Heart left ventricle (tissue), 16 donors: Measurements from ENCODE around the gene PADI1. TPM values are rescaled to one million over a fixed set of nuclear protein-coding genes. Genes with fewer than 3 reads are reported as not detected.

Experiments
- ATAC-seq, 4 donors: fragments of 200-7000 bp; cut with Tn5 transposase; one replicate each; pipeline ENCODE4 v1.9.1; 2020 to 2022; ENCODE audit warnings: moderate library complexity in 4 of 4, mild to moderate bottlenecking in 3 of 4, moderate number of reproducible peaks in 1 of 4
- DNase-seq, 5 donors: peaks; one replicate each; pipeline ENCODE4 v3.0.0-alpha.2; 2020
- H3K27ac ChIP-seq, 12 donors: fragments of 200-600 bp; sonication (generic) in 4 of 12; one replicate each; pipeline versions ENCODE4 v1.5.0 to v1.8.0; 2016 to 2022; ENCODE audit warnings: mild to moderate bottlenecking in 2 of 12
- H3K27me3 ChIP-seq, 9 donors: fragments of 200-600 bp; sonication (generic) in 2 of 9; one replicate each; pipeline versions ENCODE4 v1.5.1 to v1.8.0; 2016 to 2022; ENCODE audit warnings: mild to moderate bottlenecking in 3 of 9
- H3K36me3 ChIP-seq, 9 donors: fragments of 200-600 bp; sonication (generic) in 2 of 9; one replicate each; pipeline versions ENCODE4 v1.5.0 to v1.8.0; 2018 to 2022; ENCODE audit warnings: mild to moderate bottlenecking in 2 of 9
- H3K4me1 ChIP-seq, 12 donors: fragments of 200-600 bp; sonication (generic) in 4 of 12; one replicate each; pipeline versions ENCODE4 v1.5.0 to v1.8.0; 2016 to 2022; ENCODE audit warnings: mild to moderate bottlenecking in 3 of 12
- H3K4me3 ChIP-seq, 12 donors: fragments of 200-600 bp; sonication (generic) in 4 of 12; one replicate each; pipeline versions ENCODE4 v1.5.0 to v1.8.0; 2017 to 2022; ENCODE audit warnings: mild to moderate bottlenecking in 9 of 12, moderate library complexity in 4 of 12
- H3K9me3 ChIP-seq, 12 donors: fragments of 200-600 bp; sonication (generic) in 4 of 12; one replicate each; pipeline versions ENCODE4 v1.5.0 to v1.8.0; 2016 to 2022; ENCODE audit warnings: mild to moderate bottlenecking in 1 of 12
- POLR2A ChIP-seq, 2 donors: fragments of 450-650 bp; IDR thresholded peaks; one replicate each; pipeline ENCODE4 v1.6.1; 2017; ENCODE audit warnings: antibody characterized with exemption in 2 of 2, mild to moderate bottlenecking in 2 of 2, moderate library complexity in 2 of 2
- WGBS, 4 donors: extraction: QIAGEN DNeasy Blood & Tissue Kit in 2 of 4; methylation state at CpG; one replicate each; pipeline versions ENCODE4 v1.1.5 to v1.1.7; 2013 to 2018; 5-methylcytosine and 5-hydroxymethylcytosine counted together
- intact Hi-C, 10 donors: fragments of 100-400 bp; cut with DNase I; formaldehyde crosslinking; loops; one replicate each; pipeline versions ENCODE4 v1.11.1 to v1.14.2; 2022
- polyA plus RNA-seq, 2 donors: library from polyadenylated mRNA; stranded (reverse); fragments of 200-250 nt; gene quantifications; one replicate each; pipeline ENCODE4 v1.2.3, GENCODE V29; 2013
- total RNA-seq, 9 donors: library from RNA; depleted of rRNA in 2 of 9; stranded (reverse); fragments of >200 nt in 2 of 9; fragmentation: NEBNext Ultra II Directional in 3 of 9; extraction: Animal tissue kit (Norgen Biotek cat#: 25700) in 3 of 9; gene quantifications; one replicate each; pipeline versions ENCODE4 v1.1.0 to v1.2.4, GENCODE V29; 2016 to 2023
- TF ChIP-seq, protein P1 (sequence below), 12 donors: fragments of 200-600 bp; sonication (generic) in 4 of 12; IDR thresholded peaks; one replicate each; pipeline versions ENCODE4 v1.5.0 to v1.8.0; 2018 to 2022; ENCODE audit warnings: antibody characterized with exemption in 12 of 12, mild to moderate bottlenecking in 5 of 12
- donor health status: ischemic (EF 13 %, LVEDD 7.1; RV severe dilation, severe dysfunction).
- donor health status: healthy with polysubstance abuse.
- donor health status: DM: no; HTN: yes; CAD: no.
- donor health status: DM: no; HTN: no; CAD: no.
- donor health status: ischemic (EF 25% LVEDD 6.9; RV normal size, moderate dysfunction).
- donor health status: ischemic (EF 25% LVEDD 5.7; RV mildly dilated, moderate dysfunction).
- donor health status: healthy.
- donor health status: DM: yes; HTN: yes; CAD: no.
- donor health status: ischemic (EF 35%, LVEDD 5.7; RV mildly dilated, moderate dysfunction).
- donor health status: nonischemic (EF 11% LVEDD 7.7; RV severe dilation, severe dysfunction).
- donor health status: DM: yes; HTN: yes; CAD: no.
- donor health status: PGD.
- donor health status: ischemic (EF 29% LVEDD 5.4; RV normal size, mild dysfunction).
- donor health status: nonischemic (EF 23%, LVEDD 6.1; RV moderate dilation, normal function).

Gene PADI1
- total and polyA plus RNA-seq, 11 donors = 0.04 TPM; not detected in 10

DNA sequence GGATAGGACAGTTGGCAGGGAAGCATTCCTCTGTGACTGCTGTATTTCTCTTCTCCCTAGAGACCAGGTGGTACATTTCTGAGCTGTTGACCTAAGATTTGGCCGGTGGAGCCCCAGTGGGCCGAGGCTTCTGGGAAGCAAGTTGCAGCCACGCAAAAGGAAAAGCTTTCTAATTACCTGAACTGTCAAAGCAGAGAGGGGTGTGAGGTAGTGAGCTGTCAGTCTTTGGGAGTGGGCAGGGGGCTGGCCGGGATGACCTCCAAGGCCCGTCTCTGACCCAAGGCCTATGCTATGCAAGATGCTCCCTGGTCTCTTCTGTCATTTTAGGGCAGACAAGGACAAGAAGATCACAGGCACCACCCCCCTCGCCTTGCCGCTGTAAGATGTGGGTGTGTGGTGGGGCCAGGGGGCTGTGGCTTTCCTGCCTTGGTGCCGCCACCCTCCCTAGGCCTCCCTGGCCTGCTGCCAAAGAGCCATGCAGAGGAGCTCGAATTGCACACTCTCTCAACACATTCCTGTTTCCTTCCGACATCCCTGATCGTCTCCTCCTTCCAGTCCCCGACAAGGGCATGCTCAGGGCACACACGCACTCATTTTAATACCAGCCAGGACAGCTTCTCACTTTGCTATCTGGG is 7.7 kb downstream of the PADI1 start:
- Histone ChIP-seq H3K27ac (no peak overlapping the region), H3K36me3 (no peaks in the 10 kb centered on the region), H3K9me3 (no peaks in the 10 kb centered on the region), H3K4me3 (no peak overlapping the region), H3K4me1 (peaks cover 0 to 15% (median 0%) of the 10 kb centered on the region in 12 donors), H3K27me3 (peaks cover 8 to 50% (median 26%) of the 10 kb centered on the region in 9 donors)
- no peak for TF ChIP-seq POLR2A (IDR thresholded peaks at IDR 0.05)
- WGBS, 4 donors = 20 to 24% (median 21%) methylated on average over 13 of the region's 13 CpGs
- no peak for ATAC-seq
- intact Hi-C loops = no loop called here
- DNase-seq = no peak

DNA sequence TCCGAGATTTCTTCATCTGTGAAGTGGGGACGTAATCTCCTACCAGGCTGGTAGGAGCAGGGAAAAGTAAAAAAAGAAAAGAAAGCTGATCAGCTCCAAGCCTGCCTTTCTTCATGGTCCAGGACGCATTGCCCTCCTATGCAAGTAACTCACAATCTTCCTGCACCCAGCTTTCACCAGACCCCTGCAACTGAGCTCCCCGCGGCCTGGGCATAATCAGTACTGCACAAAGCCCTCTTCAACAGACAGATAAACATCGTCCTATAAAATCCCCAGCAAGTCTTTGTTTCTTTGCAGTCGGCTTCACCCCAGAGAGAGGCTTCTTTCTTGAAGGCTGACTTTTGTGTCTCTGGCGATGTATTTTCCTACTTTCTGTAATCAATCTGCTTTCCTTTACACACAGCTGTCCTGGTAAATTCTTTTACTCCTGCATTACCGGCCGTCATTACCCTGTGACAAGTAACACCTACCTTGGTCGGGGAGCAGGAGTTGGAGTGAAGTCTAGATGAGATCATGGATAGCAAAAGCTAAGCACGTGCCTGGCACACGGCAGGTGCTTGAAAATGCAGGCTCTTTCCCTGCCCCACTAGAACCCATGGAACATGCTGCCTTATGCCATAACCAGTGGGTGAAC is 8.3 kb downstream of the PADI1 start:
- no peaks in the 10 kb centered on the region for H3K36me3 ChIP-seq
- H3K9me3 ChIP-seq = no peaks in the 10 kb centered on the region
- H3K27ac ChIP-seq = no peak overlapping the region
- peaks cover 0 to 8% (median 0%) of the 10 kb centered on the region in 12 donors for H3K4me1 ChIP-seq
- DNase-seq (no peak), ATAC-seq (no peak)
- H3K4me3 ChIP-seq = no peak overlapping the region
- intact Hi-C loops = no loop called here
- 30 to 34% (median 32%) methylated on average over 13 of the region's 13 CpGs for WGBS, 4 donors
- H3K27me3 ChIP-seq = peaks cover 8 to 55% (median 26%) of the 10 kb centered on the region in 9 donors
- no peak for TF ChIP-seq POLR2A (IDR thresholded peaks at IDR 0.05)
- TF ChIP-seq, protein P1, sequence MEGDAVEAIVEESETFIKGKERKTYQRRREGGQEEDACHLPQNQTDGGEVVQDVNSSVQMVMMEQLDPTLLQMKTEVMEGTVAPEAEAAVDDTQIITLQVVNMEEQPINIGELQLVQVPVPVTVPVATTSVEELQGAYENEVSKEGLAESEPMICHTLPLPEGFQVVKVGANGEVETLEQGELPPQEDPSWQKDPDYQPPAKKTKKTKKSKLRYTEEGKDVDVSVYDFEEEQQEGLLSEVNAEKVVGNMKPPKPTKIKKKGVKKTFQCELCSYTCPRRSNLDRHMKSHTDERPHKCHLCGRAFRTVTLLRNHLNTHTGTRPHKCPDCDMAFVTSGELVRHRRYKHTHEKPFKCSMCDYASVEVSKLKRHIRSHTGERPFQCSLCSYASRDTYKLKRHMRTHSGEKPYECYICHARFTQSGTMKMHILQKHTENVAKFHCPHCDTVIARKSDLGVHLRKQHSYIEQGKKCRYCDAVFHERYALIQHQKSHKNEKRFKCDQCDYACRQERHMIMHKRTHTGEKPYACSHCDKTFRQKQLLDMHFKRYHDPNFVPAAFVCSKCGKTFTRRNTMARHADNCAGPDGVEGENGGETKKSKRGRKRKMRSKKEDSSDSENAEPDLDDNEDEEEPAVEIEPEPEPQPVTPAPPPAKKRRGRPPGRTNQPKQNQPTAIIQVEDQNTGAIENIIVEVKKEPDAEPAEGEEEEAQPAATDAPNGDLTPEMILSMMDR (IDR thresholded peaks at IDR 0.05) = no peak

DNA sequence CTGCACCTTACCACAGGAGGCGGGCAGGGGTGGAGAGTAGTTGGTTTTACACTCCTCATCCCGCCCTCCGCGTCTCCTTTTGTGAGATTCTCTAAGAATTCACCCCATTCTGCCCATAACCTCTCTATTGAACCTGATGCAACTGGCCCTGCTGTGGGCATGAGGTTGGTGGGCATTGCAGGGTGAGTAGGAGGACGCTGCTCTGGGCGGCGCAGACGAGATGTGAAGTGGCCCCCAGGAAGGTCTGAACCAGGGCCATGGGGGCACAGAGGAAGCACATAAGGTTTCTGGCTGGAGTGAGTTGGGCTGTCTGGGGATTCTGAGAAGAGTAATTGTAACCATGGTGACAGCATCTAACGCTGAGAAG is 8.8 kb downstream of the PADI1 start:
- H3K4me3 ChIP-seq = no peak overlapping the region
- H3K9me3 ChIP-seq = no peaks in the 10 kb centered on the region
- ATAC-seq = no peak
- intact Hi-C loops = no loop called here
- H3K4me1 ChIP-seq = peaks cover 0 to 8% (median 0%) of the 10 kb centered on the region in 12 donors
- TF ChIP-seq POLR2A (IDR thresholded peaks at IDR 0.05) = no peak
- TF ChIP-seq, protein P1 (IDR thresholded peaks at IDR 0.05) = no peak
- no peak overlapping the region for H3K27ac ChIP-seq
- peaks cover 8 to 58% (median 26%) of the 10 kb centered on the region in 9 donors for H3K27me3 ChIP-seq
- no peaks in the 10 kb centered on the region for H3K36me3 ChIP-seq
- 76 to 89% (median 82%) methylated on average over 9 of the region's 9 CpGs for WGBS, 4 donors
- no peak for DNase-seq

DNA sequence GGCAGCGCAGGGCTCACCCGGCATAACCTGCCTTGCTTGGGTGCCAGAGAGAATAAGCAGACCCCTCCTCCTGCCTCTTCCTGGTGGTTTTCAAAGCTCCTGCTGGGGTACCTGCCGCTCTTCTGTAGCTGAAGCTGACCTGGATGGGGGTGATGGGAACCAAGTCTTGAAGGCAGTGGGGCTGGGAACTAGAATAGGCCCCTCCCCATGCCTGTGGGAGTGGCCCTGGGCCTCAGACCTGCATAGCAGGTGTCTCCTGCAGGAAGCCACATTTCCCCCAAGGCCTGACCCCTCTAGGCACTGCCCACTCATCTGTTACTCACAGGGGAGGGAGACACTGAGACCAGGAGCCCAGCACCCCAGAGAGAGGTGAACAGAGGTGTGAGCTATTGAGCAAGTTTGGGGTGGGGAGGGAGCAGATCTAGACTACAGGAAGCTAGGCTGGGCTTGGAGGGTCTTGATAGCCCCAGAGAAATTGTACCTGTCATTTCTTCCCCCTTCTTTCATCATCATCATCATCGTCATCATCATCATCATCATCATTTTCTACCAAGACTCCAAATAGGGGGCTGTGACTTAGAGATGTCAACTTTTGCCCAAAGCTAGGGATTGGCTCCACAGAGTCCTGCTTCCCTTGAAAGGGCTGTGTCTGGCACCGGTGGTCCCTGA is 10.1 kb downstream of the PADI1 start:
- TF ChIP-seq, protein P1 (IDR thresholded peaks at IDR 0.05) = no peak
- TF ChIP-seq POLR2A (IDR thresholded peaks at IDR 0.05) = no peak
- H3K36me3 ChIP-seq = no peaks in the 10 kb centered on the region
- no peaks in the 10 kb centered on the region for H3K9me3 ChIP-seq
- H3K4me1 ChIP-seq = peaks cover 0 to 8% (median 0%) of the 10 kb centered on the region in 12 donors
- ATAC-seq = no peak
- H3K27me3 ChIP-seq = peaks cover 8 to 57% (median 31%) of the 10 kb centered on the region in 9 donors
- DNase-seq = no peak
- H3K4me3 ChIP-seq = no peak overlapping the region
- 78 to 87% (median 81%) methylated on average over 5 of the region's 5 CpGs for WGBS, 4 donors
- intact Hi-C loops = no loop called here
- no peak overlapping the region for H3K27ac ChIP-seq
